ENCODE measurements around the gene SPAG5. TPM values are rescaled to one million over a fixed set of nuclear protein-coding genes. Genes with fewer than 3 reads are reported as not detected.

The SPAG5 gene, protein sequence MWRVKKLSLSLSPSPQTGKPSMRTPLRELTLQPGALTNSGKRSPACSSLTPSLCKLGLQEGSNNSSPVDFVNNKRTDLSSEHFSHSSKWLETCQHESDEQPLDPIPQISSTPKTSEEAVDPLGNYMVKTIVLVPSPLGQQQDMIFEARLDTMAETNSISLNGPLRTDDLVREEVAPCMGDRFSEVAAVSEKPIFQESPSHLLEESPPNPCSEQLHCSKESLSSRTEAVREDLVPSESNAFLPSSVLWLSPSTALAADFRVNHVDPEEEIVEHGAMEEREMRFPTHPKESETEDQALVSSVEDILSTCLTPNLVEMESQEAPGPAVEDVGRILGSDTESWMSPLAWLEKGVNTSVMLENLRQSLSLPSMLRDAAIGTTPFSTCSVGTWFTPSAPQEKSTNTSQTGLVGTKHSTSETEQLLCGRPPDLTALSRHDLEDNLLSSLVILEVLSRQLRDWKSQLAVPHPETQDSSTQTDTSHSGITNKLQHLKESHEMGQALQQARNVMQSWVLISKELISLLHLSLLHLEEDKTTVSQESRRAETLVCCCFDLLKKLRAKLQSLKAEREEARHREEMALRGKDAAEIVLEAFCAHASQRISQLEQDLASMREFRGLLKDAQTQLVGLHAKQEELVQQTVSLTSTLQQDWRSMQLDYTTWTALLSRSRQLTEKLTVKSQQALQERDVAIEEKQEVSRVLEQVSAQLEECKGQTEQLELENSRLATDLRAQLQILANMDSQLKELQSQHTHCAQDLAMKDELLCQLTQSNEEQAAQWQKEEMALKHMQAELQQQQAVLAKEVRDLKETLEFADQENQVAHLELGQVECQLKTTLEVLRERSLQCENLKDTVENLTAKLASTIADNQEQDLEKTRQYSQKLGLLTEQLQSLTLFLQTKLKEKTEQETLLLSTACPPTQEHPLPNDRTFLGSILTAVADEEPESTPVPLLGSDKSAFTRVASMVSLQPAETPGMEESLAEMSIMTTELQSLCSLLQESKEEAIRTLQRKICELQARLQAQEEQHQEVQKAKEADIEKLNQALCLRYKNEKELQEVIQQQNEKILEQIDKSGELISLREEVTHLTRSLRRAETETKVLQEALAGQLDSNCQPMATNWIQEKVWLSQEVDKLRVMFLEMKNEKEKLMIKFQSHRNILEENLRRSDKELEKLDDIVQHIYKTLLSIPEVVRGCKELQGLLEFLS
- total RNA-seq: 10 to 100 TPM in 1 of 2 donors, 1 to 10 TPM in 1; 9.5 to 15.2 TPM
- 10 to 100 TPM; 40.4 to 91.5 (median 63.4) TPM for polyA plus RNA-seq (ENCODE audit: insufficient read length in 6 of 6)
- long read RNA-seq, donor 1, full-length matches to known transcripts: 2 of 11 reads
- long read RNA-seq, donor 1, partial matches to known transcripts: 9 of 11 reads
- long read RNA-seq, donor 1, other reads (novel, unspliced or antisense): 0 of 11 reads
- long read RNA-seq, donor 2, partial matches to known transcripts: 15 of 16 reads
- long read RNA-seq, donor 2, other reads (novel, unspliced or antisense): 0 of 16 reads
- long read RNA-seq, donor 3, full-length matches to known transcripts: 2 of 2 reads
- long read RNA-seq, donor 3, partial matches to known transcripts: 0 of 2 reads
- long read RNA-seq, donor 3, other reads (novel, unspliced or antisense): 0 of 2 reads
- long read RNA-seq, donor 4: 0 reads
- long read RNA-seq, donor 5, full-length matches to known transcripts: 1 of 7 reads
- long read RNA-seq, donor 5, partial matches to known transcripts: 6 of 7 reads
- long read RNA-seq, donor 5, other reads (novel, unspliced or antisense): 0 of 7 reads
- long read RNA-seq, donor 6, full-length matches to known transcripts: 2 of 2 reads
- long read RNA-seq, donor 6, partial matches to known transcripts: 0 of 2 reads
- long read RNA-seq, donor 6, other reads (novel, unspliced or antisense): 0 of 2 reads
- long read RNA-seq, donor 7, full-length matches to known transcripts: 1 of 1 reads
- long read RNA-seq, donor 7, partial matches to known transcripts: 0 of 1 reads
- long read RNA-seq, donor 7, other reads (novel, unspliced or antisense): 0 of 1 reads
- long read RNA-seq, donor 8: 0 reads
- long read RNA-seq, donor 9: 0 reads
- long read RNA-seq, donor 10: 0 reads
- long read RNA-seq, donor 11: 0 reads
- long read RNA-seq, donor 12, partial matches to known transcripts: 6 of 6 reads
- long read RNA-seq, donor 12, other reads (novel, unspliced or antisense): 0 of 6 reads

- Histone ChIP-seq H3K36me3 (no peaks in the 10 kb centered on the region), H3K4me3 (peak within 1 kb of the TSS; percentile 53 to 67), H3K9me3 (no peaks in the 10 kb centered on the region), H3K27me3 (no peaks in the 10 kb centered on the region), H3K4me1 (peaks cover 5 to 28% of the 10 kb centered on the region in 2 donors), H3K27ac (peak within 1 kb of the TSS; percentile 97 to 98)
- TF ChIP-seq, protein P1, sequence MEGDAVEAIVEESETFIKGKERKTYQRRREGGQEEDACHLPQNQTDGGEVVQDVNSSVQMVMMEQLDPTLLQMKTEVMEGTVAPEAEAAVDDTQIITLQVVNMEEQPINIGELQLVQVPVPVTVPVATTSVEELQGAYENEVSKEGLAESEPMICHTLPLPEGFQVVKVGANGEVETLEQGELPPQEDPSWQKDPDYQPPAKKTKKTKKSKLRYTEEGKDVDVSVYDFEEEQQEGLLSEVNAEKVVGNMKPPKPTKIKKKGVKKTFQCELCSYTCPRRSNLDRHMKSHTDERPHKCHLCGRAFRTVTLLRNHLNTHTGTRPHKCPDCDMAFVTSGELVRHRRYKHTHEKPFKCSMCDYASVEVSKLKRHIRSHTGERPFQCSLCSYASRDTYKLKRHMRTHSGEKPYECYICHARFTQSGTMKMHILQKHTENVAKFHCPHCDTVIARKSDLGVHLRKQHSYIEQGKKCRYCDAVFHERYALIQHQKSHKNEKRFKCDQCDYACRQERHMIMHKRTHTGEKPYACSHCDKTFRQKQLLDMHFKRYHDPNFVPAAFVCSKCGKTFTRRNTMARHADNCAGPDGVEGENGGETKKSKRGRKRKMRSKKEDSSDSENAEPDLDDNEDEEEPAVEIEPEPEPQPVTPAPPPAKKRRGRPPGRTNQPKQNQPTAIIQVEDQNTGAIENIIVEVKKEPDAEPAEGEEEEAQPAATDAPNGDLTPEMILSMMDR (IDR thresholded peaks at IDR 0.05): no peak
- ATAC-seq (peak; percentile 99), DNase-seq (peak; percentile 89 to 98 (median 96))
- intact Hi-C loops (cut with DNase I): no loop called here
These were observed at the start of gene SPAG5 for GRCh38 chr17:28598799-28599310. Gene SPAG5, minus strand, starts transcription at chr17:28599025. Its CDS starts 79 bp downstream, at chr17:28598946.

DNA sequence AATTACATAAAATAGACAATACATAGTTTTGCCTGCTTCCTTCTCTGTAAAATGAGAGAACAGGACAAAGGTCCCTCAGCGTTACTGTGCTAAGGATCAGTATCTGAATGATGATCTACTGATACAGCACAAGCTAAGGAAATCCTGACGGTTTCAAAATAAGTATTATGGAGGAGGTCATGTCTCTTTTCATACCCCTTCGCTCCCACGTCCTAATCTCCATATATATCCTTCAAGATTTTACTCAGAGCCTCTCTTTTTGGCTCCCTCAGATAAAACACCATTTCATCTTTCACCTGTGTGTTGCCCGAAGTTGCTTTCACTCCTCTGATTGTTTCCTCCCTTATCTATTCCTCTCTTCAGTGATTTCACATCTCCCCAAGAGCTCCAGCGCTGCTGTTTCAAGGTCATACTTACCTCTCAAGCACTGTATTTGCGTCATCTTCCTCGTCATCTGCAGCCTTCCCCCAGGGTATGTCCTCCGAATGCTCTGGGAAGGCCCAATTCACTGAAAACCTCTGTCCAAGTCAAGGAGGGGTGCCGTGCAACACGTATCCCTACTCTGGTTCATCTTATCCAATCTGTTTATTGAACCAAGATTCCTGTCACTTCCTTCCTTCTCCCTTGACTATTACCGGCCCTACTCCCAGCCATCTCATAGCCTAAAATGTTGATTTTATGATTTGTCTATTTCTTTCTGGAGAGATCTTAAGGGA lies 47.4 kb upstream of the SPAG5 start:
- Histone ChIP-seq H3K4me1 (peaks cover 29 to 46% of the 10 kb centered on the region in 2 donors), H3K27ac (peak overlapping the region; percentile 92), H3K36me3 (peaks cover 0 to 54% of the 10 kb centered on the region in 2 donors), H3K27me3 (no peaks in the 10 kb centered on the region), H3K4me3 (peak overlapping the region in 1 of 2 donors; percentile 97), H3K9me3 (no peaks in the 10 kb centered on the region)
- intact Hi-C loops (cut with DNase I): no loop called here
- DNase-seq: no peak
- peak; percentile 1 for ATAC-seq
- TF ChIP-seq, protein P1 (IDR thresholded peaks at IDR 0.05): no peak

DNA sequence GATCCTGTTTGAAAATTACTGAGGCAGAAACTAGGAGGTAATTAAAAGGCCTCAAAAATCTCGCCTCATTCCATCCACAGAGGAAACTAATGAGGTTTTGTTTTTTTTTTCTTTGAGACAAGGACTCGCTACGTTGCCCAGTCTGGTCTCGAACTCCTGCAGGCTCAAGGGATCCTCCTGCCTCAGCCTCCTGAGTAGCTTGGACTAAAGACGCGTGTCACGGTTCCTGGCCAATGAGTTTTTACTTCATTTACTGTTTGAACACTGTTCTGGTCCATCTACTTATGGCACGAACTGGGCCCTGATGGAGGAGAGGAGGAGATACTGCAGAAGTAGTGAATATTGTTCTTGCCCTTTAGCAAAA lies 46.7 kb upstream of the SPAG5 start:
- intact Hi-C loops (cut with DNase I): no loop called here
- H3K36me3 ChIP-seq: peaks cover 3 to 54% of the 10 kb centered on the region in 2 donors
- H3K4me3 ChIP-seq: peak overlapping the region; percentile 86 to 97

More for the DNA sequence above, 46.7 kb upstream of the SPAG5 start:
- ATAC-seq (no peak), DNase-seq (no peak)
- Histone ChIP-seq H3K27me3 (no peaks in the 10 kb centered on the region), H3K27ac (peak overlapping the region; percentile 92), H3K9me3 (no peaks in the 10 kb centered on the region), H3K4me1 (peaks cover 29 to 46% of the 10 kb centered on the region in 2 donors)
- TF ChIP-seq, protein P1 (IDR thresholded peaks at IDR 0.05): no peak

All from left lung (tissue), 14 donors.